ENCODE data around the gene NDUFS6.

The NDUFS6 gene

GRCh38 chr5:1831257-1831656 is 30.1 kb downstream of the NDUFS6 start:
- Histone ChIP-seq H3K9ac (ENCODE audit: low read length) (no peak overlapping the region), H3K79me1 (ENCODE audit: low read length) (peaks cover 3% of the 10 kb centered on the region), H3K4me2 (ENCODE audit: low read length) (no peak overlapping the region), H3K36me3 (ENCODE audit: control insufficient read depth in 1 of 2, insufficient read depth in 2 of 2, low read length in 2 of 2) (peaks cover 4% of the 10 kb centered on the region in 2 experiments), H4K91ac (ENCODE audit: low read depth, low read length) (no peak overlapping the region), H2BK120ac (ENCODE audit: insufficient read depth, low read length, poor library complexity) (no peak overlapping the region), H3K9me3 (ENCODE audit: insufficient read depth, low read depth, low read length) (no peaks in the 10 kb centered on the region), H3K23ac (ENCODE audit: low read length) (no peak overlapping the region), H3K27me3 (ENCODE audit: insufficient read depth, low read length) (no peaks in the 10 kb centered on the region), H3K4ac (ENCODE audit: low read depth, low read length) (no peak overlapping the region), H3K14ac (ENCODE audit: low read length) (no peak overlapping the region), H3K27ac (ENCODE audit: low read depth, low read length) (peak overlapping the region; percentile 3), H2AFZ (ENCODE audit: insufficient read depth, low read length, poor library complexity) (no peak overlapping the region), H2AK5ac (ENCODE audit: low read length) (no peak overlapping the region), H3K18ac (ENCODE audit: low read length) (no peak overlapping the region), H3K79me2 (ENCODE audit: control insufficient read depth, insufficient read depth, low read length, poor library complexity) (no peaks in the 10 kb centered on the region), H3K4me3 (ENCODE audit: low read depth, low read length) (no peak overlapping the region), H4K12ac (ENCODE audit: low read depth, low read length) (no peak overlapping the region), H2BK12ac (ENCODE audit: low read length) (no peak overlapping the region), H2BK5ac (ENCODE audit: low read depth, low read length, poor library complexity) (no peak overlapping the region), H3K4me1 (ENCODE audit: control insufficient read depth in 1 of 2, insufficient read depth in 2 of 2, low read length in 2 of 2) (peaks cover 28 to 29% of the 10 kb centered on the region in 2 experiments), H4K8ac (ENCODE audit: low read depth, low read length) (no peak overlapping the region)
- no CpG with 5 or more reads among the region's 11 CpGs for whole genome bisulfite sequencing (ENCODE audit: extremely low coverage, insufficient coverage, insufficient read length)
- DNase-seq: no peak

GRCh38 chr5:1831677-1832313 is 30.6 kb downstream of the NDUFS6 start:
- Histone ChIP-seq H3K9ac (ENCODE audit: low read length) (no peak overlapping the region), H2BK5ac (ENCODE audit: low read depth, low read length, poor library complexity) (no peak overlapping the region), H3K9me3 (ENCODE audit: insufficient read depth, low read depth, low read length) (no peaks in the 10 kb centered on the region), H4K91ac (ENCODE audit: low read depth, low read length) (peak overlapping the region; percentile 21), H3K36me3 (ENCODE audit: control insufficient read depth in 1 of 2, insufficient read depth in 2 of 2, low read length in 2 of 2) (no peaks in the 10 kb centered on the region), H3K4me3 (ENCODE audit: low read depth, low read length) (no peak overlapping the region), H3K23ac (ENCODE audit: low read length) (no peak overlapping the region), H3K79me2 (ENCODE audit: control insufficient read depth, insufficient read depth, low read length, poor library complexity) (no peaks in the 10 kb centered on the region), H3K4me1 (ENCODE audit: control insufficient read depth in 1 of 2, insufficient read depth in 2 of 2, low read length in 2 of 2) (peaks cover 32% of the 10 kb centered on the region in 2 experiments), H4K8ac (ENCODE audit: low read depth, low read length) (no peak overlapping the region), H4K12ac (ENCODE audit: low read depth, low read length) (no peak overlapping the region), H3K27ac (ENCODE audit: low read depth, low read length) (peak overlapping the region; percentile 19), H3K18ac (ENCODE audit: low read length) (no peak overlapping the region), H2AK5ac (ENCODE audit: low read length) (no peak overlapping the region), H3K4me2 (ENCODE audit: low read length) (peak overlapping the region; percentile 33), H3K27me3 (ENCODE audit: insufficient read depth, low read length) (no peaks in the 10 kb centered on the region), H2BK12ac (ENCODE audit: low read length) (no peak overlapping the region), H3K79me1 (ENCODE audit: low read length) (peaks cover 3% of the 10 kb centered on the region), H3K4ac (ENCODE audit: low read depth, low read length) (no peak overlapping the region), H2BK120ac (ENCODE audit: insufficient read depth, low read length, poor library complexity) (no peak overlapping the region), H2AFZ (ENCODE audit: insufficient read depth, low read length, poor library complexity) (no peak overlapping the region), H3K14ac (ENCODE audit: low read length) (no peak overlapping the region)
- no CpG with 5 or more reads among the region's 14 CpGs for WGBS (ENCODE audit: extremely low coverage, insufficient coverage, insufficient read length)
- peak in 1 of 2 donors; percentile 33 for DNase-seq

GRCh38 chr5:1832511-1833250 is 31.5 kb downstream of the NDUFS6 start:
- peaks cover 35 to 40% of the 10 kb centered on the region in 2 experiments for H3K4me1 ChIP-seq (ENCODE audit: control insufficient read depth in 1 of 2, insufficient read depth in 2 of 2, low read length in 2 of 2)
- H3K27me3 ChIP-seq (ENCODE audit: insufficient read depth, low read length): no peaks in the 10 kb centered on the region
- no peak overlapping the region for H2BK5ac ChIP-seq (ENCODE audit: low read depth, low read length, poor library complexity)
- H3K79me2 ChIP-seq (ENCODE audit: control insufficient read depth, insufficient read depth, low read length, poor library complexity): no peaks in the 10 kb centered on the region
- peak overlapping the region; percentile 60 for H2AK5ac ChIP-seq (ENCODE audit: low read length)
- H2BK120ac ChIP-seq (ENCODE audit: insufficient read depth, low read length, poor library complexity): no peak overlapping the region
- peak overlapping the region; percentile 36 for H4K91ac ChIP-seq (ENCODE audit: low read depth, low read length)
- peak in 1 of 2 donors; percentile 1 for DNase-seq
- H3K9me3 ChIP-seq (ENCODE audit: insufficient read depth, low read depth, low read length): no peaks in the 10 kb centered on the region
- no peak overlapping the region for H4K8ac ChIP-seq (ENCODE audit: low read depth, low read length)
- no peak overlapping the region for H3K23ac ChIP-seq (ENCODE audit: low read length)
- H2BK12ac ChIP-seq (ENCODE audit: low read length): peak overlapping the region; percentile 12
- no CpG with 5 or more reads among the region's 28 CpGs for whole genome bisulfite sequencing (ENCODE audit: extremely low coverage, insufficient coverage, insufficient read length)
- no peak overlapping the region for H3K4ac ChIP-seq (ENCODE audit: low read depth, low read length)
- peaks cover 3% of the 10 kb centered on the region for H3K79me1 ChIP-seq (ENCODE audit: low read length)
- H3K27ac ChIP-seq (ENCODE audit: low read depth, low read length): no peak overlapping the region
- peak overlapping the region; percentile 22 for H3K14ac ChIP-seq (ENCODE audit: low read length)
- H4K12ac ChIP-seq (ENCODE audit: low read depth, low read length): no peak overlapping the region
- no peaks in the 10 kb centered on the region for H3K36me3 ChIP-seq (ENCODE audit: control insufficient read depth in 1 of 2, insufficient read depth in 2 of 2, low read length in 2 of 2)
- H3K4me3 ChIP-seq (ENCODE audit: low read depth, low read length): no peak overlapping the region
- no peak overlapping the region for H3K4me2 ChIP-seq (ENCODE audit: low read length)
- H2AFZ ChIP-seq (ENCODE audit: insufficient read depth, low read length, poor library complexity): no peak overlapping the region
- no peak overlapping the region for H3K9ac ChIP-seq (ENCODE audit: low read length)
- no peak overlapping the region for H3K18ac ChIP-seq (ENCODE audit: low read length)

- WGBS (ENCODE audit: extremely low coverage, insufficient coverage, insufficient read length): no CpG with 5 or more reads among the region's 16 CpGs
- no peak overlapping the region for H4K8ac ChIP-seq (ENCODE audit: low read depth, low read length)
- no peak overlapping the region for H3K23ac ChIP-seq (ENCODE audit: low read length)
Observed at GRCh38 chr5:1833264-1834021, 32.2 kb downstream of the NDUFS6 start.

More at GRCh38 chr5:1833264-1834021, 32.2 kb downstream of the NDUFS6 start:
- Histone ChIP-seq H3K79me1 (ENCODE audit: low read length) (peaks cover 3% of the 10 kb centered on the region), H2AK5ac (ENCODE audit: low read length) (no peak overlapping the region), H3K4me1 (ENCODE audit: control insufficient read depth in 1 of 2, insufficient read depth in 2 of 2, low read length in 2 of 2) (peaks cover 30 to 37% of the 10 kb centered on the region in 2 experiments), H2BK120ac (ENCODE audit: insufficient read depth, low read length, poor library complexity) (no peak overlapping the region), H3K4me2 (ENCODE audit: low read length) (no peak overlapping the region), H3K9ac (ENCODE audit: low read length) (no peak overlapping the region), H2BK12ac (ENCODE audit: low read length) (no peak overlapping the region), H3K14ac (ENCODE audit: low read length) (no peak overlapping the region), H4K91ac (ENCODE audit: low read depth, low read length) (peak overlapping the region; percentile 20), H3K18ac (ENCODE audit: low read length) (no peak overlapping the region), H2BK5ac (ENCODE audit: low read depth, low read length, poor library complexity) (no peak overlapping the region), H3K27me3 (ENCODE audit: insufficient read depth, low read length) (no peaks in the 10 kb centered on the region), H3K79me2 (ENCODE audit: control insufficient read depth, insufficient read depth, low read length, poor library complexity) (no peaks in the 10 kb centered on the region), H4K12ac (ENCODE audit: low read depth, low read length) (no peak overlapping the region), H3K27ac (ENCODE audit: low read depth, low read length) (no peak overlapping the region), H3K36me3 (ENCODE audit: control insufficient read depth in 1 of 2, insufficient read depth in 2 of 2, low read length in 2 of 2) (no peaks in the 10 kb centered on the region), H3K4me3 (ENCODE audit: low read depth, low read length) (no peak overlapping the region), H3K4ac (ENCODE audit: low read depth, low read length) (no peak overlapping the region), H3K9me3 (ENCODE audit: insufficient read depth, low read depth, low read length) (no peaks in the 10 kb centered on the region), H2AFZ (ENCODE audit: insufficient read depth, low read length, poor library complexity) (no peak overlapping the region)
- no peak for DNase-seq
